ENCODE results near the gene VTI1A.

The VTI1A gene

DNA sequence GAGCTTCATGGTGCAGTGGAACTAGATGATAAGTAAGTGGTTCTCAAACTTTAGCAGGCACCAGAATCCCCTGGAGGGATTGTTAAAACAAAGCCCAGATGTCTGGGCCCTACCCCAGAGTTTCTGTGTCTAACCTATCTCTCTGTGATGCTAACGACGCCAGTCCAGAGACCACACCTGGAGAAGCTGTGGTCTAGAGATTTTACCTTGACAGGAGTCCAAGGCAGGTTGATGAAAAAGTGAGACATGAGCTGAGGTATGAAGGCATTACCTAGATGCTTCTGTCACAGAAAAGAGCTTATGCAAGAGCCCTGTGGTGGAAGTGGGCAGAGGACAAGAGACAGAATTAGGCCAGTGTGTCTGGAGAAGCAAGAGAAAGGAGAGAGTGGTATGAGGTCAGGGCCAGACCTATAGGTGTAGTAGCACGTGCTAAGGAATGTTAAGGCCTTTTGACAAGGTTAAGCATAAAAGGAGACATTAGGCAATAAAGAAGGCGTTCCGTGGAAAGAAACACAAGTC lies 318.8 kb downstream of the VTI1A start:
- DNase-seq = no peak

DNA sequence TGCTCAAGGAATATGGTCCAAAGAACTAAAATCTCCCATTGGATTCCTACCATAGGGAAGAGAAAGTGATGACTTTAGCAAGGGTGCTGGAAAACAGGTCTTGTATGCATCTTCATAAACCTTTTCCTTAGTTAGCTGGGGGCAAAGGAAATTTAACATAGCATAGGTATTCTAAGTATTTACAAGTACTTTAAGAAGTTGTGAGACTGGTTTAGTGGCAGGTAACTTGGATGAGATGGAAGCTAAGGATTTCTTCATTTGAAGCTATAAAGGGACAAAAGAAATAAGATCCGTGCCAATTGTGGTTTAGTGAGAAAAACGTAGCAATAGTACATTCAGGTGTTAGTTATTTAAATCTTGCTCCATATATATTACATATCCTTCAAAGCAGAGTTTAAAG lies 319.6 kb downstream of the VTI1A start:
- no peak for DNase-seq

DNA sequence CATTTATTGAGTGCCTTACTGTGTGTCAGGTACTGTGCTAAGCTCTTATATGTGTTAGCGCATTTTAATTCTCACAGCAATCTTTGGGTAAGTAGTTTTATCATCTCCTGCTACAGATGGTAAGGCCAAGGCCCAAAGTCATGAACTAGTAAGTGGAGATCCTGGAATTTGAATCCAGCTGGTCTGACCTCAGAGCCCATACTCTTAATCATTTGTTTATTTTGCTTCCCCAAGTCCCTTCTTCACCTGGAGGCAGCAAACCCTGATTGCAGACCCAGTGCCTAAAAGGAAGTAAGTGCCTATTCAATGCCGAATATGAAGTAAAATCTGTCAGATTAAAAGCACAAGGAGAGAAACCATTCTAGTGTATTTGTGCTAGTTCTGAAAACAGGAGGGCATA lies 320.1 kb downstream of the VTI1A start:
- DNase-seq = no peak

DNA sequence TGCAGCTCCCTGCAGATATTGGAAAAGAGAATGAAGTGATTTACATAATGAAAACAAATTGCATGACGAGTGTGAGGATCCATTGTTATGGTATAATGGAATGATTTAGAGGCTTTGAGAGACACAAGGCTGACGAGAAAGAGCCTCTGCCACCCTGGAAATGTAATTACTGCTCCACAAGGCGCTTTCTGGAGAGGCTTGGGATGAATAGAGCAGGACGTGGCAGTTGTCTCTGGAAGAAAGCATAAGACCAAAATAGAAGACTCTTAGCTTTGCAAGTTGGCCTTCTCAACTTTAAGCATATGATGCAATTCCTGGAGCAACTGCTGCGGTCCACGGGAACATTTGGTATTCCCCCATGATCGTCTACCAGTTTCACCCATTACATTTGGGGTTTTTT lies 321.1 kb downstream of the VTI1A start:
- no peak for DNase-seq

DNA sequence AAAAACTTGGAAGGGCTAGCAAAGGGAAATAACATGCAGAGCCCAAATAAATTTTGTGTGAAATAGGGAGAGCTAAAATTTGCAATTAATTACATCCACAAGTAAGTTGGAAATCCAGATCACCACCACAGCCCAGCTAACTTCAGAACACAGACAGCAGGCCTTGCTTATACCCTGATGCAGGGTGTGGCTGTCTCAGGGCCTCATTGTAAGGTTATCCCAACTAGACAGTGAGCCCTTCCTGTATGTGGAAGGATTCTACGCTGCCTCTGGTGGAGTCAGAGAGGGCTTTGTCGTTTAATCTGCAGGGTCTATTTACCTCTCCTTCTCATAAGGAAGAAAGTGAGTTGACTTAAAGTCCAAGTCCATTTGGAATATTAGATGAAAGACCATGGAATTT lies 322.1 kb downstream of the VTI1A start:
- no peak for DNase-seq

DNA sequence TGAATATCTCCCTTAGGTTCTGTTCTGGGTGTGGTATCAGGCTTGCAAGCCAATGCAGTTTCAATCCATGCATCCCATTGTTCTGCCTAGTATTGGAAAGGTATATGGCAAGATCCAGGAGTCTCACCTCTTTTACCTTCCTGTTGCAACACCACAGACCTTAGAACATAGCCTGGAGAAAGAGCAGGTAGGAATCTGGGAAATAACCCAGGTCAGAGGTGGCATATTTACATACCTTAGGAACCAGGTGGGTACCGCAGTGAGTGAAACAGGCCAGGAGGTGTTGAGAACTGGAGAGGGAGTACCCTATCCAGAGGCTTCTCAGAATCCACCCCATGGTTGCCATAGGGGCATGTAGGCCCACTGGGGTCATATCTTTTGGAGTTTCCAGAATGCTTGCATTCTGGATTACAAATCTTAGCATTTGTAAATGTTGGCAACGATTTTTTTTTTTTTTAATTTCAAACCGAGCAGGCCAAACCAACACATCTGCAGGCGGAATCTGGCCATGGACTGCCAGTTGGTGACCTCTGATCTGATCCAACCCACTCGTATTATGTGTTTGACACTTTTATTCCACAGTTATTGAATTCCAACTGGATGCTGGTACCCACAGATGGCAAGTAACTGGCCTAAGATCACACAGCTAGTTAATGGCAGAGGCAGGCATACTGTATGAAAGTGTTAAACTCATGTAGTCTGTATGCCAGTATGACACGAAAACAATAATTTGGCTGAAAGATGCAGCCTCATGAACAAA lies 322.8 kb downstream of the VTI1A start:
- no peak for DNase-seq

DNA sequence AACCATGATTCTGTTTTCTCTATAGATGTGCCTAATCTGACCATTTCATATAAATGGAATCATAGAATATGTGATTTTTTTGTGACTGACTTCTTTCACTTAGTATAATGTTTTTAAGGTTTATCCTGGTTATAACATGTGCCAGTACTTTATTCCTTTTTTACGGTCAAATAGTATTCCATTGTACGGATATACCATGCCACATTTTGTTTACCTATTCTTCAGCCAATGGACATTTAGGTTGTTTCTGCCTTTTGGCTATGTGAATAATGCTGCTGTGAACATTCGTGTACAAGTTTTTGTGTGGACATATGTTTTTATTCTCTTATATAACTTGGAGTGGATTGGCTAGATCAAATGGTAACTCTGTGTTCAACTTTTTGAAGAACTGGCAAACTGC lies 324.7 kb downstream of the VTI1A start:
- DNase-seq = no peak

DNA sequence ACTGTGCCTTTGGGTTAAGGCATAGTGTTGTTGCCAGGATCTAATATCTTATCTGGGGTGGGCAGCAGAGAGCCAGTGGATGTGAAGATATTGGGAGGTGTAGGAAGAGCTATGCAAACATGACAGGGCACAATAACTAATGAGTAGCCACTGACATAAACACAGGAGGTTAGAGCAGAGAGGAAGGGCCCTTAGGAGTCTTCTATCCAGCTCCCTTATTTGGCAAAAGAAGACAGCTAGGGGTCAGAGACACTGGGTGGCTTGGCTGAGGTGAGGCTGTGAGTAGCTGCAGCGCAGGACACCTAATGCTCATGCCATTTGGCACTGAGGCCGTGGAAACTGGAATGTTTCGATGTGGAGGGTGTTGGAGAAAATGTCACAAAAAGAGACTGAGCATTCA lies 326.8 kb downstream of the VTI1A start:
- no peak for DNase-seq

DNA sequence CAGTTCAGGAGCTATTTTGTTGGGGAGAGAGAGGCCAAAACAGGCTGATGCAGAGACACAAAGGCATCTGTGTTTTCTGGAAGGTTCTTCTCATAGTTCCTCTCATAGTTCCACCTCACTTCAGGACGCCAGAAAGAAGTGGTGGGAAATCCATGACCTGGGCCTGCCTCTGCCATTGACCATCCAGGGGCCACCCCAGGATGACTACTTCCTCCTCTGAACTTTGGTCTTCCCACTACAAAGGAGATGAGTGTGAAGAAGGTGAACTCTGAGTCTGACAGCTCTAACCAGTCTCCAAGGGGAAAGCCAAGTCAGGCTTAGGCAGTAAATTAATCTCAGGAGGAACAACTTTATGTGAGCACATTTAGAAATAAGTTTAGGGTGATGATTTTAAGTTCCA lies 327.2 kb downstream of the VTI1A start:
- DNase-seq = no peak

DNA sequence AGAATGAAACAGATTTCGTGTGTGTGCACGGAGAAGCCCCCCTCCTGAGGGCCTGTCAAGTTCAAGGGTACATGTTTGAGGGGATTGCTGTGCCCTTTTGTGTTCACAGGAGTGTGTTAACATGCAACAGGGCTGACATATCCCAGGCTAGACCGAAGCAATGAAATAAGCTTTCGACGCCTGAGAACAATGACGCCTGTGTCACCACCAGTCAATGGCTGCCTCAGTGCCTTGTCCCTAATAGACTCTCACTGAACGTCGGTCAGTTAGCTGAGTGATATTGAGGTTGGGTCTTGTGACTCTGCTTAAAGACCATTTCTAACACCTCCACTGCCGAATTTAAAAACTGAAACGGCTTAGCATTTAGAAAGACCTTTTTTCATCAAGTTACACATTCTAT lies 327.8 kb downstream of the VTI1A start:
- no peak for DNase-seq

DNA sequence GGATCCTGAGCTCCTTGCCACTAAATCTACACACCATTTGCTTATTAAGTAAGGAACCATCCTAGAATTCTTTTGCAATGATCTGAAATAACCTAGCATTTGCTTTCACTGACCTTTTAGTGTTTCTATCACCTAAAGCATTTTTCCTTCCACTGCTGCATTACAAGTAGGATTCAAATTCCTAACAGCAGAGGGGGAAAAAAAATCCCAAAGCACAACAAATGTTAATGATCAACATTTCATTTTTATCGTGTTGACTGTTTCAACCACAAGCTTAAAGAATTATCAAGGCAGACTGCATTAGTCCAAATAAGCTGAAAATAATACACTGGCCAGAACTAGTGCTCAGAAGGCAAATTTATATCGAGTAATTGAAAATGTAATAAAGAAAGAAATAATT lies 328.4 kb downstream of the VTI1A start:
- DNase-seq = no peak

DNA sequence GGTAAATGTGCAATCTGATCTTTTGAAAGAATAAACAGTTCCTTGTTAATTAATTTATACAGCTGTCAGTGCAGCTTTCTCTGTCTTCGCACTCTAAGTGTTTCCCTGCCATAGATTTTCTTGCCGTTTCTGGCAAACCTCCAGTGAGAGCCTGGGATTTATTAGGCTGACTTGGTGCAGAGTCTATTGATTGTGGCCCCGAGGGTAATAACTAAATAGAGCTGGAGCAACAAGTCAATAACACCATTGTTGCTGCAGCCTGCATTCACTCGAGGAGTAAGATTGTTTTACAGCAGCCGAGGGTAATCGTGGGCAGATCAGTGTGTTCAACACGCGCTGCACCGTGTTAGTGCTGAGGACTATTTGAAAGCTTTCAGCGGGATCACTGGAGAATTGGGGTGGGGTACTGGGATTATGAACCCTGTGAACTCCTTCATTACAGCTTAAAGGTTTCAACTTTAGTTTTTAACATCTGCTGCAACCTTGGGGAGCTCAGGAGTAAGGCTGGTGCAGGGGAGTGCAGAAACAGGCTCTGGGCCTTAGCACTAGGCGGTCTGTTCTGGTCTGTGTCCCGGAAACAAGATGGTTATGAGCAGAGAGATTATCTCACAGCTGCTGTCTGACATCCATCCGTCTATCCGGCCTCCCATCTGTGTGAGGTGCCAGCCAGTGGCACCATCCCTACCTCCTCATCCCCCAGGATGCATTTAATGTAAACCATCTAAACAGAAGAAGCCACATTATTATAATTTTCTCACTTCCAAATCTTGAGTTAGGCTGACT lies 329.1 kb downstream of the VTI1A start:
- no peak for DNase-seq

DNA sequence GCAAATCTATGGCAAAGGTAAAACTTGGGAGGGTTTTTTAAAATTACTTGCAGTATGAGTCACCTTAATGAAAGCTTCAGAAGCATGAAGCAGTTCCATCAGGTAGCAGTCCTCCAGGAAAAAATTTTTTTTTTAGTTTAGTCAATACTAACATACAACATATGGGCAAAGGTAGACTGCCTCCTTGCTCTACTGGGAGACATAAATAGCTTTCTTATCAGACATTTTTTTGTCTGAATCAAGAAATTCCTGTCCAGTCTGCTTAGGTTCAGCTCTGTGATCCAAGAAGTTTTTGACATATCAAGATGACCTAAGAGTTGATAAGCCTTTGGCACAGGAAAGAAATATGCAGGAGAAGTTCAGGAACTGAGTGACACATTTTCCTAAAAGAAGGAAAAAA lies 331.6 kb downstream of the VTI1A start:
- no peak for DNase-seq

DNA sequence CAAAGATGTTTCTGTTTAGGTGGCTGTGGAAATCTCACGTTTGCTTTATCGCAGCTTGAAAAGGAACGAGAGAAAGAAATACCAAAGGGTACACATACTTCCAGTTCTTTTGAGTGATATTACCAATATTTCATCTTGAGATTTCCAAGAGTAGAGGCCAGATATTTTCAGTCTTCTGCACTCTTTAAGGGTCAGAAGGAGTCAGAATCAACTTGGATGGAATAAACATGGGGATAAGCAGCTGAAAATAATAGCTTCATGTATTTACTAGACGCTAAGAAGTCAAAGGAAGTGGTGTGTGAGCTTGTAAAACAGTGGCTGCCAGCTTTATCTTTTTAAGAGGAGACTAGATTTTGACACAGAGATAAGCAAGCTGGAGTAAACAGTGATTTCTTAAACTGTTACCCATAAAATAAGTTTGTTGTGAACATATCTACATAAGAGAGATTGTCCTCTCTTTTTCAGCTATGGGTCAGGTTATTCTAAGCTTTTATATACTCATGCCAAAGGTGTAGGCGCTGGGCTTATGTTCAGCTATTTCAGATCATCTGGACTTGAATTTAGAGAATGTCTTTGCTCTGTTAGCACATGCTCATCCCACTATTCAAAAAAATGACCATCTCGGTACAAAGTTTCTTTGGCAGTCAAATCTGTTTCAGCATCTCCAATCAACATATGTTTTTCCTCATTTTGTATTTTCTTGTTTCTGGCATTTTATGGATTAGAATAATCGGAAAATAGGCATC lies 332.2 kb downstream of the VTI1A start:
- DNase-seq = no peak

DNA sequence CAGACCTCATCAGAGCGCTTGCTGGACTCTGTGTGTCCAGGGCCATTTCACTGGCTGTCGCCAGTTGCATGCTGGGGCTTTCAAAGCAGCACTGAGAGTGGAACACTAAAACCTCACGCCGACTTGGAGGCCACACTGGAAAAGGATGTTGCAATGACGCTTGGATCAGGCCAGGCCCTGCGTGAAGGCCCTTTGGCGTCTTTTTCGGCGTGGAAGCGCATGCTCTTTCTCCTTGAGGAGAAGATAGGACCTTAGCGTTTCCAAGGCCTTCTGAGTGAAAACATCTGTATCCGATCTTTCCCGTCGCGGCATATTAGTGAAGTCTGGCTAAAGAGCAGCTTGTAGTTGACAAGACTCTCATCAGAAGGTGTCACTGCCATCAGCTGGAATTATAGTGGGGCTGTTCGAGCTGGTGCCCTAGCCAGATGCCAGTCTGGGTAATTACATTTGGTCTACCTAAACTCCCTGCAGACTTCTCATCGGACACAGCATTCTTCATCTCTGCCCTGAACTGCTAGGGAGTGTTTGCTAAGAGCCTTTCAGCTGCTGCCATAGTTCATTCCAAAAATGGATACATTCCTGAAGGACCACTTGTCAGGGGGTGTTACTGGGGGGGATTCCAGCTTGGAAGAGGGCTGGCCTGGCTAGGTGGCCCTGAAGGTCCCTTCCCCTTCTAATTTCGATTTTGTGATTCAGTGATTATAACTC lies 335.3 kb downstream of the VTI1A start:
- no peak for DNase-seq

DNA sequence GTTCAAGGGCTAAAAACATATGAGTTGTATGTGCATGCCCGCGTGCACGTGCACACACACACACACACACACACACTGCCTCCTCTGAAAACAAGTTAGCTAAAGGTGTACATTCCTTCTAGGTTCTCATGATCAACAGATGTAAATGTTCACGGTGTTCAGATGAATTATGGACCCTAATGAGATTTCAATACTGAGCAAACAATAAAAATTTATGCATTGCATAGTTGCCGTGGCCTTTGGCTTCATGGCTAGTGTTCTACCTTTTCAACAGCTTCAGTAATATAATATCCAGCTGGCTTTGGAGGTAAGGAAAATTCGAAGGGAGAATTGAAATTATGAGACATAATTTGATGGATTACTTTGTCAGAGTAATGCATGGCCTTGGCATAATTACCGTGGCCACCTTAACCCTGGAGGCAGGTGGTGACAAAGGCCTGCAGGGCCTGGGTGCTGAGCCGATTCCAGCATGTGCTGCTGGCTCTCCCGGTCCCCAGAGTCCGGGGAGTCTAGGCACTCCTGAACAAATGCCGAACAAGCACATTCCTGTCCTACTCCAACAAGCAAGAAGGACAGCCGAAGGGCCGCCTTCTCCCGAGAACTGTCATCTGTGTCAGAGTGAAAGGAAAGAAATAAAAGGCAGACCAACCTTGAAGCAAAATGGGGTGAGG lies 336.5 kb downstream of the VTI1A start:
- DNase-seq = no peak

DNA sequence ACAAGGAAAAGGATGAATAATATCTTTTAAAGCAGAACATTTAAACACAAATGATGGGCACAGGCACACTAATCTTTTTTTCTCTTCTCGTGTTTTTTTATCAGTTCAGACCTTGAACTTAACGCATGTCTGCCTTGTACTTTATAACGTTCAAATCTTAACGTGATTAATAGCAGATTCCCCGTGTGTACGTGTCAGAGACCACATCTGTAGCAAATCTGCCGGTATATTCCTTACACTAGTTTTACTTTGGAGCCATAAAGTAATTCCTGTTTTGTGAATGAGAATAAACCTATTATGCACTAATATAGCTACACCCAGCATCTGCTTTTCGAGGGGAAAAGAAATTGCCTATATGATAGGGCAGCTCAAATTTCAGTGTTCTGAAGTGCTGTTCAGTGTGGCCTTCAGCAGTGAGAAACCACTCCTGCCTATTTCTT lies 337.0 kb downstream of the VTI1A start:
- no peak for DNase-seq

DNA sequence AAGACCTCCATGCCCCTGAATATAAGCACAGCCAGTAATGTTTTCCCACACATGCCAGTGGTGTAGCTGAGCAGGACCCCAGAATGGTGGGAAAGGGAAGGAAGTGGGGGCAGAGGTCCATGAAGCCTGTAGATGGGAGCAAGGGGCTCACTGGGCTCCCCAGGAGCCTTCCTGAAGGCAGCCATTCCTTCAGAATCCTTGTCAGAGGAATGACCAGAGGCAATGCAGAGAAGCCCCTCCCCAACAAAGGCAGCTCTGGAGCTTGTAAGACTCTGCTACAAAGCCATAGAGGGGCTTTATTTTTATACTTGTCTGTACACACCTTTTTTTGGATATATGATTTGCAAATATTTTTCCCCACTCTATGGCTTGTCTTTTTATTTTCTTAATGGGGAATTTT lies 338.1 kb downstream of the VTI1A start:
- DNase-seq = no peak

DNA sequence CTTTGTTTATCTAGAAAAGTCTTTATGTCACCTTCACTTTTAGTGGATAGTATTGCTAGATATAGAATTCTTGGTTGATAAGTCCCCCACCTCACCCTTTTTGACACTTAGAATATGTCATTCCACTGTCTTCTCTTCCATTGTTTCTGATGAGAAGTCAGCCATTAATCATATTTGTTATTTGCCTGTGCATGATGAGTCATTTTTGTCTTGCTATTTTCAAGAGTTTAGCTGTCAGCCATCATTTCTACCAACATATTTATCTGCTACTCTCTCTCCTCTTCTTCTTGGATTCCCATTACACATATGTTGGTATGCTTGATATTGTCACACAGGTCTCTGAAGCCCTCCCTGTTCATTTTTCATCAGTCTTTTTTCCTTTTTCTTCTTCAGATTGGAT lies 342.2 kb downstream of the VTI1A start:
- no peak for DNase-seq

DNA sequence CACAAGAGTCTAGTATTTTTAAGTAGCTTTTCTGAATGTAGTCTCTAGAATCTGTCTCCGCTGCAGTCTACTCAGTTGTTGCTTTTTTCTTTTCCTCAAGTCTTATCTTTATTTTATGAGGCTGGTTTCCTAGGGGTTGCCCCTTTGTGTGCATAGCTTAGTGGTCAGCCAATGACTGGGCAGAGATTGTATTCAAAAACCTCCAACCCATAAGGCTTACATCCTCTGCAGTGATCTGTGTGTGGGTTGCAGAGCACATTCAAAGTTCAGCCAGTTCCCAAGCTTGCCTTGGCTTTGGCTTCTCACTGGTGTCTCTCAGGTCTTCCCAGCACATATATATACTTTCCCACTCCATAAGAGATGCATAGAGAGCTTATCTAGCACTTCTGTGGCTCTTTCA lies 343.0 kb downstream of the VTI1A start:
- no peak for DNase-seq

DNA sequence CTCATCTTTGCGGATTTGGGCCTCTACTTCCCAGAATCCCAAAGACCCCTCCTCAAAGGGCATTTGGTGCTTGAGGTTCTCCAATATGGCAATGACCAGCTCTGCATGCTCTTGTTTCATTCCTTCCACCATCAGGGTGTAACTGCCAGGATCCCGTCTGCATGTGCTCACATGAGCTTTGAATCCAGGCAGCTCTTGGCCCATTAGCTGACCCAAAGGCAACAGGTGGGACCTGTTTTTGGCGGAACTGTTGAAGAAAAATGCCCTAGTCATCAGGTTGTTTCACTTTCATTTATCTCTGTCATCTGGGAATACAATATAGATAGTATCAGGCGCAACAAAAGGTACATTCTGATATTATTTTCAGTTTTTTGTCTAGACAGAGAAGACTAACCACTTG lies 343.9 kb downstream of the VTI1A start:
- no peak for DNase-seq

DNA sequence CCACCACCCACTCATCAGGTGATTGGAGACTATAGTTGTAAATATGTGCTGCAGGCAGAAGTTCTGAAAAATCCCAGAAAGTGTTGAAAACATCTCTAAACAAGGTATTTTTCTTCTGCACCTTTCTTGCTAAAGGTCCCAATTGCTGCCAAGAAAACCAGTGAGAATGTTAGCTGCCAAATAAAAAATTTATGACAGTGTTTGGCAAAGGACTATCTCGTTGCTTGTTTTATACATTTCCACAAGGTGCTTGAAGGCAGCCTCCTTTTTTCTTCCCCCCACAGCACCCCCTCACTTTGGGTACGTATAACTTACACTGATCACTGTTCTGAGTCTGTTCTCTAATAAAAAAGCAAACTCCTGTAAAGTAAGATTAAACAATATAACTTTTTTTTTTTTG lies 344.4 kb downstream of the VTI1A start:
- DNase-seq = no peak

All from CD4-positive, alpha-beta T cell treated with Interleukin-4 for 1 hour (primary cell).